Measurements from ENCODE around the gene ZNF236. TPM values are rescaled to one million over a fixed set of nuclear protein-coding genes. Genes with fewer than 3 reads are reported as not detected.

ZNF236 gene
- total and polyA plus RNA-seq, 2 donors (not counting 3 experiments of a cell fraction or from before 2014, with no cell fraction given): 4.5 to 14.7 TPM

DNA sequence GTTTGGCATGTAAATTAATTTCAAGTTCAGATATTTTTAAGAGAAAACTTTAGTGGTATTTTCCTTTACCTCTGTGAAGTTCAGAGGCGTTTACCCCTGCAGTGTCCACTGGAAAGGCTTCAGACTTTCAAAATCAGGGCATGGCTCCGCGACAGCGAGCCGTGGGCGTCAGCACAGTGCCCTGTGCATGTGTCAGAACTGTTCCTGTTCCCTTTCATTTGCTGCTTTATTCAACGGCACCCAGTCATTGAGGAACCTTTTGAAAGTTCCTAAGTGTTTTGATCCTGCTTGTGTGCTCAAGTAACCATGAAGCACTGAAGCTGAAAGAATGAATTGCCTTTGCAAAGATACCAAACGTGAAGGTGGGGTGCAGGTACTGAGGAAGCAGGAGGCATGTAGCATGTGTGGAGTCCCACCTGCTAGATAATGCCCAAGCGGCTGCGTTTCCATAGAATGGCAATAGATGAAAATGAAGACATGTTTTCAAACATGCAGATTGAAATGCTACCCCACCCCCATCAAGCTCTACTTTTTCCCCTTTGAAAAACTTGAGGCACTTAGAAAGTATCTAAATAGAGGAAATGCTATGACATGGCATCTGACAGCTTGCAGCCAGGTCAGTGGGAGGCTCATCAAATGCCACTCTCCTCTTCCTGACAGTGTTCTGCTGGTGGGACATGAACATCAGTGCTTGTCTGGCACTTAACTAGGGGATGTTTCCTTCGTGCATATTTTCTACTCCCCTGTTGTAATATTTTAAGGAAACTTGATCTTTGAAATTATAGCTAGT lies 148.6 kb downstream of the ZNF236 start:
- dilution Hi-C loops (cut with MboI; ENCODE audit: extremely low pct_ligation_motif_present, low sequenced_read_pairs): no loop called here
- ChIA-PET CTCF (interaction anchor here (0.7 to 4.2 kb wide), 4 partner anchors 12 to 47 kb away, joined by 3 to 29 read pairs (median 3); no protein-coding TSS in a partner anchor), POLR2A (no interaction called here)
- H2AFZ ChIP-seq (ENCODE audit: low read depth, low read length): no peak overlapping the region
- H3K4me1 ChIP-seq (ENCODE audit: control insufficient read depth, extremely low read depth, insufficient read depth, low read length): no peaks in the 10 kb centered on the region
- no peaks in the 10 kb centered on the region for H4K20me1 ChIP-seq (replicated peaks; ENCODE audit: control insufficient read depth, extremely low read depth, insufficient read depth, low read length)
- no peak overlapping the region for H3K4me3 ChIP-seq (replicated peaks in 1 of 3; ENCODE audit: insufficient read depth in 1 of 3, low read depth in 1 of 3, low read length in 3 of 3)
- H3K9me1 ChIP-seq (replicated peaks; ENCODE audit: control insufficient read depth, extremely low read depth, insufficient read depth, low read length): no peaks in the 10 kb centered on the region
- no peak overlapping the region for H3K4me2 ChIP-seq (ENCODE audit: insufficient read depth, low read length)
- H3K9ac ChIP-seq (replicated peaks; ENCODE audit: extremely low read depth, insufficient read depth, low read length): no peak overlapping the region
- TF ChIP-seq MYC (IDR thresholded peaks at IDR 0.05; ENCODE audit: low read depth, low read length): no peak
- H3K36me3 ChIP-seq (ENCODE audit: control insufficient read depth in 2 of 2, extremely low read depth in 1 of 2, insufficient read depth in 2 of 2, low read length in 2 of 2): no peaks in the 10 kb centered on the region
- no peaks in the 10 kb centered on the region for H3K27me3 ChIP-seq (ENCODE audit: control insufficient read depth in 2 of 2, insufficient read depth in 2 of 2, low read length in 2 of 2)
- H3K9me3 ChIP-seq (replicated peaks; ENCODE audit: control insufficient read depth, insufficient read depth, low read length): no peaks in the 10 kb centered on the region
- H3K79me2 ChIP-seq (ENCODE audit: control insufficient read depth, insufficient read depth, low read length): peaks cover 8% of the 10 kb centered on the region
- DNase-seq (ENCODE audit: low read depth, low spot score) (no peak), FAIRE-seq (no peak)
- no TSS peak for BruUV-seq (replicated peaks)
- H3K27ac ChIP-seq (ENCODE audit: insufficient read depth, low read depth, low read length): no peak overlapping the region
- intact Hi-C loops (cut with micrococcal nuclease): no loop called here

DNA sequence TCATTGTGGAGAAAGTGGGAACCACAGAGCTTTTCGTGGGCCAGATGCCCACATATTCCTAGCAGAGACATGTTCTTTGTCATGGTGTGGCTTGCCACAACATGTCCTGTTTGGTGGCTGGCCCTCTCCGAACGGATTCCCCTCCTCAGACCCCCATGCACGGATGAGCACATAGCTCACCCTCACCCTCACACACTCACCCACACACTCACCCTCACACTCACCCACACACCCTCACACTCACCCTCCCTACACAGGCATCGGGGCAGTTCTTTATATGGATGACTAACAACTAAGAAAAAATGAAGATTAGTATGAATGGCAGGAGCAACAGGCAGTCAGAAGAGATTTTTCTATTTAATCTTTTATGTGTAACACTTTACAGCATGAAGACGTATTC lies 149.9 kb downstream of the ZNF236 start:
- FAIRE-seq: no peak
- peaks cover under 1% of the 10 kb centered on the region for H3K79me2 ChIP-seq (ENCODE audit: control insufficient read depth, insufficient read depth, low read length)
- H3K4me3 ChIP-seq (replicated peaks in 1 of 3; ENCODE audit: insufficient read depth in 1 of 3, low read depth in 1 of 3, low read length in 3 of 3): no peak overlapping the region
- dilution Hi-C loops (cut with MboI; ENCODE audit: extremely low pct_ligation_motif_present, low sequenced_read_pairs) (no loop called here), intact Hi-C loops (cut with micrococcal nuclease) (no loop called here)
- H3K27me3 ChIP-seq (ENCODE audit: control insufficient read depth in 2 of 2, insufficient read depth in 2 of 2, low read length in 2 of 2): no peaks in the 10 kb centered on the region
- H3K36me3 ChIP-seq (ENCODE audit: control insufficient read depth in 2 of 2, extremely low read depth in 1 of 2, insufficient read depth in 2 of 2, low read length in 2 of 2): no peaks in the 10 kb centered on the region
- no peak overlapping the region for H3K4me2 ChIP-seq (ENCODE audit: insufficient read depth, low read length)
- no peak overlapping the region for H2AFZ ChIP-seq (ENCODE audit: low read depth, low read length)
- H3K9ac ChIP-seq (replicated peaks; ENCODE audit: extremely low read depth, insufficient read depth, low read length): no peak overlapping the region
- H3K4me1 ChIP-seq (ENCODE audit: control insufficient read depth, extremely low read depth, insufficient read depth, low read length): no peaks in the 10 kb centered on the region
- H4K20me1 ChIP-seq (replicated peaks; ENCODE audit: control insufficient read depth, extremely low read depth, insufficient read depth, low read length): no peaks in the 10 kb centered on the region
- CTCF ChIA-PET: interaction anchor here (4.2 kb wide), 1 partner anchor 11 kb away, joined by 29 read pairs; no protein-coding TSS in a partner anchor
- BruUV-seq (replicated peaks): no TSS peak
- H3K9me3 ChIP-seq (replicated peaks; ENCODE audit: control insufficient read depth, insufficient read depth, low read length): no peaks in the 10 kb centered on the region
- H3K9me1 ChIP-seq (replicated peaks; ENCODE audit: control insufficient read depth, extremely low read depth, insufficient read depth, low read length): no peaks in the 10 kb centered on the region
- POLR2A ChIA-PET: no interaction called here
- no peak overlapping the region for H3K27ac ChIP-seq (ENCODE audit: insufficient read depth, low read depth, low read length)
- no peak for DNase-seq (ENCODE audit: low read depth, low spot score)
- TF ChIP-seq, protein P1, sequence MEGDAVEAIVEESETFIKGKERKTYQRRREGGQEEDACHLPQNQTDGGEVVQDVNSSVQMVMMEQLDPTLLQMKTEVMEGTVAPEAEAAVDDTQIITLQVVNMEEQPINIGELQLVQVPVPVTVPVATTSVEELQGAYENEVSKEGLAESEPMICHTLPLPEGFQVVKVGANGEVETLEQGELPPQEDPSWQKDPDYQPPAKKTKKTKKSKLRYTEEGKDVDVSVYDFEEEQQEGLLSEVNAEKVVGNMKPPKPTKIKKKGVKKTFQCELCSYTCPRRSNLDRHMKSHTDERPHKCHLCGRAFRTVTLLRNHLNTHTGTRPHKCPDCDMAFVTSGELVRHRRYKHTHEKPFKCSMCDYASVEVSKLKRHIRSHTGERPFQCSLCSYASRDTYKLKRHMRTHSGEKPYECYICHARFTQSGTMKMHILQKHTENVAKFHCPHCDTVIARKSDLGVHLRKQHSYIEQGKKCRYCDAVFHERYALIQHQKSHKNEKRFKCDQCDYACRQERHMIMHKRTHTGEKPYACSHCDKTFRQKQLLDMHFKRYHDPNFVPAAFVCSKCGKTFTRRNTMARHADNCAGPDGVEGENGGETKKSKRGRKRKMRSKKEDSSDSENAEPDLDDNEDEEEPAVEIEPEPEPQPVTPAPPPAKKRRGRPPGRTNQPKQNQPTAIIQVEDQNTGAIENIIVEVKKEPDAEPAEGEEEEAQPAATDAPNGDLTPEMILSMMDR (IDR thresholded peaks at IDR 0.05; ENCODE audit: extremely low read depth in 1 of 2, insufficient read depth in 1 of 2, low read depth in 1 of 2, low read length in 2 of 2): no peak
- TF ChIP-seq, protein P2, sequence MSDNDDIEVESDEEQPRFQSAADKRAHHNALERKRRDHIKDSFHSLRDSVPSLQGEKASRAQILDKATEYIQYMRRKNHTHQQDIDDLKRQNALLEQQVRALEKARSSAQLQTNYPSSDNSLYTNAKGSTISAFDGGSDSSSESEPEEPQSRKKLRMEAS (IDR thresholded peaks at IDR 0.05; ENCODE audit: insufficient read depth, insufficient read length): no peak

Data from endothelial cell of umbilical vein (primary cell).